Peyer's patch (tissue), 4 donors: Measurements from ENCODE around the gene TOR2A.

Experiments
- POLR2A ChIP-seq, 2 donors: fragments of 450-650 bp; IDR thresholded peaks; one replicate each; pipeline ENCODE4 v1.5.1; 2017; ENCODE audit warnings: antibody characterized with exemption in 2 of 2, mild to moderate bottlenecking in 2 of 2, moderate library complexity in 2 of 2
- TF ChIP-seq, protein P1 (sequence below), 6 experiments: fragments of 450-650 bp in 4 of 6; fragments of 200-600 bp in 2 of 6; sonication (generic) in 1 of 6; IDR thresholded peaks; one replicate each; pipeline ENCODE4 v1.5.1; 2017 to 2019; ENCODE audit warnings: antibody characterized with exemption in 6 of 6, mild to moderate bottlenecking in 3 of 6, moderate library complexity in 1 of 6

DNA sequence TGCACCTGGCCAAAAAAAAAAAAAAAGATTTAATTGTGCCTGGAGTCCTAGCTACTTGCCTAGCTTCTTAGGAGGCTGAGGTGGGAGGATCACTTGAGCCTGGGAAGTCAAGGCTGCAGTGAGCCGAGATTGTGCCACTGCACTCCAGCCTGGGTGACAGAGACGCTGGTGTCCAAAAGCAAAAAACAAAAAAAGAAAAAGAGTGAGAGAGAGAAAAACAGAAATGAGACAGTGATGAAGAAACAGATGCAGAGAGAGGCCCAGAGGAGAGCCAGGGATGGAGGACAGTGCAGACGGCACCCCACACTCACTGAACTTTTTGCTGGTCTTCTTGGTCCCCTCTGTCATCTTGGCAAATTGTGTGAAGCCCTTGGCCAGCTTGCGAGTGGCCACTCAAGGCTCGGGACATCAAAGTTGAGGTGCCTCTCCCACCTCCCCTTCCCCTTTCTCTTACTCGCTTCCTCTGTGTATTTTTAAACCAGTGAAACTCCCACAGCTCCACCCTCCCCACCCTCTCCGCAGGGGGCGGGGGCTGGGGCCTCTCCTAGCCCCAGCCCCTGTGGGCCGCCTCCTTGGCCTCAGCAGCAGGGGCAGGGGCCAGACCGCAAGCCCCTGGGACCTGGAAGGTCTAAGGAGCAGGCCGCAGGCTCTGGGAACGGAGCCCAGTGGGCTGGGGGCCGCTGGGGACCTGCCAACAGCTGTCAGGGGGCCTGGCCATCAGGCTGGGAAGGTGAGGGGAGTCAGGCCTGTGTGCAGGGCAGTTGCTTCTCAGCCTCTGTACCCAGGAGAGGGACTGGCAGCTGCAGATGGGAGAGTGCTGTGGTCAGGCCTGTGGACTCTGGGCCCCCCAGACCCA, 43.4 kb upstream of the TOR2A start, which contains the start of gene SH2D3C:
- TF ChIP-seq, protein P1, sequence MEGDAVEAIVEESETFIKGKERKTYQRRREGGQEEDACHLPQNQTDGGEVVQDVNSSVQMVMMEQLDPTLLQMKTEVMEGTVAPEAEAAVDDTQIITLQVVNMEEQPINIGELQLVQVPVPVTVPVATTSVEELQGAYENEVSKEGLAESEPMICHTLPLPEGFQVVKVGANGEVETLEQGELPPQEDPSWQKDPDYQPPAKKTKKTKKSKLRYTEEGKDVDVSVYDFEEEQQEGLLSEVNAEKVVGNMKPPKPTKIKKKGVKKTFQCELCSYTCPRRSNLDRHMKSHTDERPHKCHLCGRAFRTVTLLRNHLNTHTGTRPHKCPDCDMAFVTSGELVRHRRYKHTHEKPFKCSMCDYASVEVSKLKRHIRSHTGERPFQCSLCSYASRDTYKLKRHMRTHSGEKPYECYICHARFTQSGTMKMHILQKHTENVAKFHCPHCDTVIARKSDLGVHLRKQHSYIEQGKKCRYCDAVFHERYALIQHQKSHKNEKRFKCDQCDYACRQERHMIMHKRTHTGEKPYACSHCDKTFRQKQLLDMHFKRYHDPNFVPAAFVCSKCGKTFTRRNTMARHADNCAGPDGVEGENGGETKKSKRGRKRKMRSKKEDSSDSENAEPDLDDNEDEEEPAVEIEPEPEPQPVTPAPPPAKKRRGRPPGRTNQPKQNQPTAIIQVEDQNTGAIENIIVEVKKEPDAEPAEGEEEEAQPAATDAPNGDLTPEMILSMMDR (IDR thresholded peaks at IDR 0.05): no peak
- no peak for TF ChIP-seq POLR2A (IDR thresholded peaks at IDR 0.05)
